ENCODE results near the gene NECTIN3. TPM values are rescaled to one million over a fixed set of nuclear protein-coding genes. Genes with fewer than 3 reads are reported as not detected.

Gene NECTIN3
- total RNA-seq, 1 experiment from 2014 or later, result 110 TPM

GRCh38 chr3:111080413-111080812 lies 8.8 kb downstream of the NECTIN3 start:
- peaks cover 6% of the 10 kb centered on the region for H3K4me1 Mint-ChIP-seq (ENCODE audit: low read depth, unreplicated experiment)
- TF ChIP-seq CTCF (IDR thresholded peaks at IDR 0.05; ENCODE audit: unreplicated experiment), result peak; percentile 49
- intact Hi-C loops (cut with micrococcal nuclease; ENCODE audit: unreplicated experiment), result loop anchor here (10.0 kb wide), 1 partner anchor 244 kb away; no protein-coding TSS in a partner anchor
- H3K27ac Mint-ChIP-seq (ENCODE audit: unreplicated experiment), result no peak overlapping the region
- no peaks in the 10 kb centered on the region for H3K27me3 Mint-ChIP-seq (ENCODE audit: unreplicated experiment)
- CTCF ChIA-PET, result interaction anchor here (0.5 to 1.6 kb wide), 12 partner anchors 68 to 1666 kb away, joined by 3 to 9 read pairs (median 3); no protein-coding TSS in a partner anchor
- BruUV-seq (replicated peaks), result no TSS peak
- no peak for DNase-seq
- peaks cover 5% of the 10 kb centered on the region for H3K36me3 Mint-ChIP-seq (ENCODE audit: insufficient read depth, unreplicated experiment)
- H3K4me3 Mint-ChIP-seq (ENCODE audit: low read depth, unreplicated experiment), result no peak overlapping the region
- no peaks in the 10 kb centered on the region for H3K9me3 Mint-ChIP-seq (ENCODE audit: low read depth, unreplicated experiment)

- Mint-ChIP-seq H3K36me3 (ENCODE audit: insufficient read depth, unreplicated experiment) (no peaks in the 10 kb centered on the region), H3K4me3 (ENCODE audit: low read depth, unreplicated experiment) (no peak overlapping the region), H3K27ac (ENCODE audit: unreplicated experiment) (no peak overlapping the region), H3K9me3 (ENCODE audit: low read depth, unreplicated experiment) (no peaks in the 10 kb centered on the region), H3K27me3 (ENCODE audit: unreplicated experiment) (no peaks in the 10 kb centered on the region), H3K4me1 (ENCODE audit: low read depth, unreplicated experiment) (peaks cover 6% of the 10 kb centered on the region)
- DNase-seq, result peak; percentile 20
- CTCF ChIA-PET, result interaction anchor here (0.5 to 1.6 kb wide), 10 partner anchors 24 to 1580 kb away, joined by 3 to 9 read pairs (median 4); no protein-coding TSS in a partner anchor
- intact Hi-C loops (cut with micrococcal nuclease; ENCODE audit: unreplicated experiment), result loop anchor here (10.0 kb wide), 1 partner anchor 244 kb away; no protein-coding TSS in a partner anchor
- BruUV-seq (replicated peaks), result no TSS peak
- TF ChIP-seq CTCF (IDR thresholded peaks at IDR 0.05; ENCODE audit: unreplicated experiment), result no peak
These were observed 9.5 kb downstream of the NECTIN3 start for GRCh38 chr3:111081008-111081545.

- no peak for DNase-seq
- no peak for TF ChIP-seq CTCF (IDR thresholded peaks at IDR 0.05; ENCODE audit: unreplicated experiment)
- Mint-ChIP-seq H3K27me3 (ENCODE audit: unreplicated experiment) (no peaks in the 10 kb centered on the region), H3K4me3 (ENCODE audit: low read depth, unreplicated experiment) (no peak overlapping the region), H3K9me3 (ENCODE audit: low read depth, unreplicated experiment) (no peaks in the 10 kb centered on the region), H3K27ac (ENCODE audit: unreplicated experiment) (no peak overlapping the region), H3K4me1 (ENCODE audit: low read depth, unreplicated experiment) (peaks cover 20% of the 10 kb centered on the region), H3K36me3 (ENCODE audit: insufficient read depth, unreplicated experiment) (peaks cover 7% of the 10 kb centered on the region)
- BruUV-seq (replicated peaks), result no TSS peak
- intact Hi-C loops (cut with micrococcal nuclease; ENCODE audit: unreplicated experiment), result loop anchor here (10.0 kb wide), 1 partner anchor 240 kb away; no protein-coding TSS in a partner anchor
- CTCF ChIA-PET, result no interaction called here
These were observed 13.3 kb downstream of the NECTIN3 start for GRCh38 chr3:111084911-111085310.

GRCh38 chr3:111087924-111088469 lies 16.4 kb downstream of the NECTIN3 start:
- BruUV-seq (replicated peaks), result no TSS peak
- TF ChIP-seq CTCF (IDR thresholded peaks at IDR 0.05; ENCODE audit: unreplicated experiment), result no peak
- Mint-ChIP-seq H3K4me3 (ENCODE audit: low read depth, unreplicated experiment) (peak overlapping the region; percentile 15), H3K27ac (ENCODE audit: unreplicated experiment) (peak overlapping the region; percentile 87), H3K9me3 (ENCODE audit: low read depth, unreplicated experiment) (no peaks in the 10 kb centered on the region), H3K36me3 (ENCODE audit: insufficient read depth, unreplicated experiment) (peaks cover 7% of the 10 kb centered on the region), H3K27me3 (ENCODE audit: unreplicated experiment) (no peaks in the 10 kb centered on the region), H3K4me1 (ENCODE audit: low read depth, unreplicated experiment) (peaks cover 39% of the 10 kb centered on the region)
- intact Hi-C loops (cut with micrococcal nuclease; ENCODE audit: unreplicated experiment), result loop anchor here (2.0 to 10.0 kb wide), 2 partner anchors 15 to 237 kb away; no protein-coding TSS in a partner anchor
- CTCF ChIA-PET, result no interaction called here
- DNase-seq, result peak; percentile 16
